ENCODE data around the gene COA3.

COA3 gene

GRCh38 chr17:42817866-42818265, 19.4 kb upstream of the COA3 start:
- DNase-seq (ENCODE audit: low read depth), result peak; percentile 55

- peak; percentile 65 for DNase-seq (ENCODE audit: low read depth)
Observed at GRCh38 chr17:42814633-42815399, 16.3 kb upstream of the COA3 start.

GRCh38 chr17:42809250-42809649, 10.7 kb upstream of the COA3 start:
- peak; percentile 97 for DNase-seq (ENCODE audit: low read depth)

- DNase-seq (ENCODE audit: low read depth), result no peak
Observed at GRCh38 chr17:42806249-42806648, 7.7 kb upstream of the COA3 start.

GRCh38 chr17:42804918-42805367, 6.4 kb upstream of the COA3 start:
- DNase-seq (ENCODE audit: low read depth), result no peak

GRCh38 chr17:42803074-42803883, 4.8 kb upstream of the COA3 start:
- DNase-seq (ENCODE audit: low read depth), result no peak

GRCh38 chr17:42798011-42798382, 507 bp downstream of the COA3 start:
- no peak for DNase-seq (ENCODE audit: low read depth)

GRCh38 chr17:42797067-42798007, 1.2 kb downstream of the COA3 start:
- DNase-seq (ENCODE audit: low read depth), result no peak

GRCh38 chr17:42796066-42796758, 2.3 kb downstream of the COA3 start:
- DNase-seq (ENCODE audit: low read depth), result no peak

GRCh38 chr17:42795465-42795864, 3.0 kb downstream of the COA3 start:
- DNase-seq (ENCODE audit: low read depth), result no peak

- no peak for DNase-seq (ENCODE audit: low read depth)
Observed at GRCh38 chr17:42795061-42795460, 3.4 kb downstream of the COA3 start.

GRCh38 chr17:42792545-42792944, 6.0 kb downstream of the COA3 start:
- no peak for DNase-seq (ENCODE audit: low read depth)

GRCh38 chr17:42791948-42792347, 6.6 kb downstream of the COA3 start:
- DNase-seq (ENCODE audit: low read depth), result no peak

- no peak for DNase-seq (ENCODE audit: low read depth)
Observed at GRCh38 chr17:42787266-42787665, 11.2 kb downstream of the COA3 start.

- DNase-seq (ENCODE audit: low read depth), result no peak
Observed at GRCh38 chr17:42784811-42785592, 13.5 kb downstream of the COA3 start.

- DNase-seq (ENCODE audit: low read depth), result no peak
Observed at GRCh38 chr17:42784409-42784808, 14.1 kb downstream of the COA3 start.

GRCh38 chr17:42783791-42784138, 14.7 kb downstream of the COA3 start:
- DNase-seq (ENCODE audit: low read depth), result no peak

GRCh38 chr17:42783062-42783790, 15.3 kb downstream of the COA3 start:
- DNase-seq (ENCODE audit: low read depth), result peak; percentile 84

- no peak for DNase-seq (ENCODE audit: low read depth)
Observed at GRCh38 chr17:42782166-42783061, 16.1 kb downstream of the COA3 start.
